Measurements from ENCODE around the gene PLS1. TPM values are rescaled to one million over a fixed set of nuclear protein-coding genes. Genes with fewer than 3 reads are reported as not detected.

PLS1 gene
- total RNA-seq, 1 experiment from 2014 or later = 2.1 TPM

DNA sequence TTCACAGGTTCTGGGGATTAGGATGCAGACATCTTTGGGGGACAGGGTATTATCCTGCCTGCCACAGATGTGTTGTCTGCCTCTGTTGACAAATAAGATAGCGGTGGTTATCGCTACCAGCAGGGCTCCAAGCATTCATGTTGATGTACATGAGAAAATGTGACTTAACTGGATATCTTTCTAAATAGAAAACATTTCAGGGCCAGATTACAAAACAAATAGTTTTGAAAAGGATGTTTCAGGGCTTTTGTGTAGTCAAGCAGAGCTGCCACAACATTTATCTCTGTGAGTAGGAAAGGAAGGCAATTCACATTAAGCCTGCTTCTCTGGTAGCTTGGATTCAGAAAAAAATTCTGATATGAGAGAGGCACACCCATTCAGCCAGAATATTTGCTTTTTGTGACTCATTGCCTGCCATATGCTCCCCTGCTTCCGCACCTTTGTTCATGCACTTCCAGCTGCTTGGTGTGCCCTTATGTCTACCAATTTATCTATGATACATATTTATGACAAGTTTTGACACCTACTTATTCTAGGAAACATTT lies 22.8 kb downstream of the PLS1 start:
- Histone ChIP-seq H3K36me3 (no peaks in the 10 kb centered on the region), H3K27me3 (peaks cover 26% of the 10 kb centered on the region), H3K4me3 (no peak overlapping the region), H3K9me3 (no peaks in the 10 kb centered on the region)
- no peak for DNase-seq

DNA sequence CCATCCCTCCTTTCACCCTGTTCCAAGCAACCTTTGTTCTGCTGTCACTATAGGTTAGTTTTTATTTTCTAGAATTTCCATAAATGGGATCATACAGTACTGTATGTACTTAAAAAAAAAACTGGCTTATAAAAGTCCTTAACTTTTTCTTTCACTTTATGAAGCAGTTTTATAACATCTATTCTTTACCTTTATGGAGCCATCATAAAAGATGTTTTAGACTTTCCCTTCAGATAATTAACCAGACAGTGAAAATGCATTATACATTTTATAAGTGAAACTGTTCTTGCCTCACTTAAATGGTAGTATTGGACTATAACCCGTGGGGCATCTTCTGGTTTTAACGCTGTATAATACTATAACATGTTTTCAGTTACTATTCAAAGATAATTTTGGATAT lies 26.2 kb downstream of the PLS1 start:
- H3K36me3 ChIP-seq = no peaks in the 10 kb centered on the region
- H3K4me3 ChIP-seq = no peak overlapping the region
- H3K9me3 ChIP-seq = no peaks in the 10 kb centered on the region
- H3K27me3 ChIP-seq = peaks cover 40% of the 10 kb centered on the region
- no peak for DNase-seq

DNA sequence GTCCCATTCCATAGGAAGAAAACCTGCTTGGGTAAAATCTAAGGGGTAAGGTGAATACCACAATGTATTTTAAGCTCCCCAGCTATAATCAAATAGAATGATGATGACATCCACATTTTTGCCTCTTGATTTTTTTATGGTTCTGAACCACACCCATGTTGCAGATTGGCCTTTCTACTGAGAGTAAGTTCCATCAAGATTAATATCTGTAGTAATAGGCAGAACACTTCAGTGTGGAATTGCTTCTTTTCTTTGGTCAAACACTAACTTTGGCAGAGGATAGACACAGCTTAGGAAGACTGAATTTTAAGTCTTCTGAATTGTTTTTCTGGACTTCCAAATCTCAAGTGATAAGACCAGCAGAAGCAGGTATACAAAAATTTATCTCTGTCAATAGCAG lies 27.0 kb downstream of the PLS1 start:
- H3K27me3 ChIP-seq = peaks cover 40% of the 10 kb centered on the region
- no peaks in the 10 kb centered on the region for H3K36me3 ChIP-seq
- H3K9me3 ChIP-seq = no peaks in the 10 kb centered on the region
- no peak overlapping the region for H3K4me3 ChIP-seq
- DNase-seq = no peak

DNA sequence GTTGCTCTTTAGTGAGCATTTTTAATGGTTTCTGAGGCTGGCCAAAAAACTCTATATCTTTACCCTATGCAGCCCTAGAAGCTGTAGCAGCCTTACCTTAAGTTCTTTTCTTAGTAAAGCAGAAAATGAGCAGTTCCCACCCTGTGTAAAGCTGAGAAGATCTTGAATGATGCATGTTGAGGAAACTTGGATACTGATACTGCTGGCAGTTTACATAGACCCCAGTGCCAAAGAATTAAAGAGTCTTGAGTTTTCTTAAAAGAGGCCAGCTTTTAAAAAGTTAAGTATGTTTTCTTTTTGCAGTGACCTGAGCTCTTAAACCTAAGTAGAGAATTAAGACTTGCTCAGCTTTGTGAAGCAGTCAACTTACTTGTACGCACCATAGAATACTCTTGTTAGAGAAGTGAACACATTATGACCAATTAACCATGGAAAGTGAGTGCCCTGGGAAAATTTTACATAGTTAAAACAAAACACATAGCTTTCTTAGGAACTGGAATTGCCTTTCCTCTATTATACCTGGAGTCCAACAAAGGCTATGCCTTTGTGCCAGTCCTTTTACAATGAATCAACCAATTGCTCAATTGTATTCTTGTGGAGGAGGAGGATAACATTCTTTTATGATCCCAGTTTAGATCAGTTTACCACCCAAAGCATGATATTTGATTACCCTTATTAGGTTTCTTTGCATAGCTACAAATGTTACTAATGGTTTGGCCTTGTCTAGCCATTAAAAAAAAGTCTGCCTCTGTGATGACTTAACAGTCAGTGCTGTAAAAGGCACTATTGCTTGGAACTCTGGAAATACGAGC lies 28.4 kb downstream of the PLS1 start:
- H3K36me3 ChIP-seq = no peaks in the 10 kb centered on the region
- DNase-seq = no peak
- H3K27me3 ChIP-seq = peaks cover 42% of the 10 kb centered on the region
- H3K4me3 ChIP-seq = no peak overlapping the region
- H3K9me3 ChIP-seq = no peaks in the 10 kb centered on the region

DNA sequence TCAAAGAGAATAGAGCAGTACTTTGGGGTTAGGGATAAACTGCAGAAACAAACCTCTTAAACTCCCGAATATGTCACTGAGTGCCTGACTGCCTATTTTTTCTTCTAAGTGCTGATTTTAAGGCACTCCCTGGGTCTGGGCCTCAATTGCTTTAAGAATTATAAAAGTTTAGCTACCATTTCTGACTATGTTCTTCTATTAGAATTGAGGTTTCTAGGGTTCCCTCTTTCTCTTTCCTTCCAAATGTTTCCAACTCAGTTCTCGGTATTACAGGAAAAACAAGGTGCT lies 28.9 kb downstream of the PLS1 start:
- Histone ChIP-seq H3K36me3 (no peaks in the 10 kb centered on the region), H3K9me3 (no peaks in the 10 kb centered on the region), H3K27me3 (peaks cover 42% of the 10 kb centered on the region), H3K4me3 (no peak overlapping the region)
- DNase-seq = no peak

DNA sequence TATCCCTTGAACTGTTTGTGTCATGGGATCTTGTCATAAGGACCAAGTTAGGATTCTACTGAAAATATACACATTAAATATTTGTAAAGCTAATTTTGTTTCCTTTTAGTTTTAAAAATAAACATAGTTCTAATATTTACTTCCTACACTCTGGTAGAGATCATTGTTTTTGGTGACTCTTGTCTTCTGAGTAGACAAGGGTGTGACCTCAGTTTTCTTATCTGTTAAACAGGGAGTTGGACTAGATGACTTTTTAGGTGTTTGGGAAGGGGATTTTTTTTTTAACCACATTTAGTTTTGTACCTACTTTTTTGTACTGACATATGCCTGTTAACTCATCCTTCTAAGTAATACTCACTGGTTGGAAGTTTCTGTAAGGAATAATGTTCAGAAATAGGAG lies 30.8 kb downstream of the PLS1 start:
- Histone ChIP-seq H3K9me3 (no peaks in the 10 kb centered on the region), H3K27me3 (peaks cover 36% of the 10 kb centered on the region), H3K36me3 (no peaks in the 10 kb centered on the region), H3K4me3 (no peak overlapping the region)
- DNase-seq = no peak

DNA sequence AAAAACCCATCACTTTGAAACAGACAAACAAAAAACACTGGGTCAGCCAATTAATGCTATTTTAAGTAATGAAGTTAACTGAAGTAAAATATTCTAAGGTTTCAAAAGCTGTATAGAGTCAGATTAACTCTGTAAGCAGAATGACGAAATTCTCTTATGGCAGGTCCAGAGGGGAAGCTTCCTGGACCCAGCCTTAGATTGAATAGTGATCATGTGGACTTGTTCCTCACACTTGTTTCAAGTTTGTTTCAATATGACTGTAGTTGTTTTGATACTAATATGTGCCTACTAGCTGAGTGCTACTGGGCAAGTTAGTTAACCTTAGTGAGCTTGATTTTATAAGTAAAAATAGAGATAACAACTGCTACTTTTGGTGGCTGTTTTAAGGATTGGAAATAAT lies 32.6 kb downstream of the PLS1 start:
- Histone ChIP-seq H3K27me3 (peaks cover 21% of the 10 kb centered on the region), H3K9me3 (no peaks in the 10 kb centered on the region), H3K4me3 (no peak overlapping the region), H3K36me3 (no peaks in the 10 kb centered on the region)
- no peak for DNase-seq

DNA sequence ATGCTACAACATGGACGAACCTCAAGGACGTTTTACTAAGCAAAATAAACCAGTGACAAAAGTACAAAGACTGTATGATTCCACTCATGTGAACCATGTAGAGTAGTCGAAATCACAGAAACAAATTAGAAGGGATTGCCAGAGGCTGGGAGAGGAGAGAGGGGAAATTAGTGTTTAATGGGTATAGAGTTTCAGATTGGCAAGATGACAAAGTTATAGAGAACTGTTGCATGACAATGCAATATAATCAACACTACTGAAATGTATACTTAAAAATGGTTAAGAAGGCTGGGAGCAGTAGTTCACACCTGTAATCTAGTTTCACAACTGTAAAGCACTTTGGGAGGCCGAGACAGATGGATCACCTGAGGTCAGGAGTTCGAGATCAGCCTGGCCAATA lies 36.9 kb downstream of the PLS1 start:
- Histone ChIP-seq H3K36me3 (no peaks in the 10 kb centered on the region), H3K4me3 (no peak overlapping the region), H3K27me3 (peaks cover 13% of the 10 kb centered on the region), H3K9me3 (no peaks in the 10 kb centered on the region)
- no peak for DNase-seq

DNA sequence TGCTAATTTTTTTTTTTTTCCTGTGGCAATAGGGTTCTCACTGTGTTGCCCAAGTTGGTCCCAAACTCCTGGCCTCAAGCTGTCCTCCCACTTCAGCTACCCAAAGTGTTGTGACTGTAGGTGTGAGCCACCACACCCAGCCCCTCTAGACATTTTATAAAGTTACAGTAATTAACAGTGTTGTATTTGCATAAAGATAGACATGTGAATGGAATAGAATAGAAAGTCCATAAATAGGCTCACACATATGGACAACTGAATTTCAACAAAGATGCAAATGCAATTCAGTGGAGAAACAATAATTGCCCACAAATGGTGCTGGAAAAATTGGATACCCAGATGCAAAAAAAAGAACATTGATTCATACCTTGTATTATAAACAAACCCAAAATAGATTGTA lies 39.9 kb downstream of the PLS1 start:
- Histone ChIP-seq H3K27me3 (peaks cover 11% of the 10 kb centered on the region), H3K9me3 (no peaks in the 10 kb centered on the region), H3K4me3 (no peak overlapping the region), H3K36me3 (no peaks in the 10 kb centered on the region)
- no peak for DNase-seq

DNA sequence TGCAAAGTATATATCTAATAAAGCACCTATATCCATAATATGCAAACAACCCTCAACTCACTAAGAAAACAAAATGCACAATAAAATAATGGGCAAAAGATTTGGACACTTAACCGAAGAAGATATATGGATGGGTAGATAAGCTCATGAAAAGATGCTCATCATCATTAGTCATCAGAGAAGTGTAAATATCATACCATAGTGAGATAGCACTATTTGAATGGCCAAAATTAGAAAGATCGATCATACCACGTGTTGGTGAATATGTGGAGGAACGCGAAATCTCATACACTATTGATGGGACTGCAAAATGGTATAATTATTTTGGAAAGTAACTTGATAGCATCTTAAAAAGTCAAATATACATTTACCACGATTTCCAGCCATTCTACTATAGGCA lies 40.5 kb downstream of the PLS1 start:
- no peak for DNase-seq
- Histone ChIP-seq H3K36me3 (no peaks in the 10 kb centered on the region), H3K9me3 (no peaks in the 10 kb centered on the region), H3K4me3 (no peak overlapping the region), H3K27me3 (peaks cover 11% of the 10 kb centered on the region)

DNA sequence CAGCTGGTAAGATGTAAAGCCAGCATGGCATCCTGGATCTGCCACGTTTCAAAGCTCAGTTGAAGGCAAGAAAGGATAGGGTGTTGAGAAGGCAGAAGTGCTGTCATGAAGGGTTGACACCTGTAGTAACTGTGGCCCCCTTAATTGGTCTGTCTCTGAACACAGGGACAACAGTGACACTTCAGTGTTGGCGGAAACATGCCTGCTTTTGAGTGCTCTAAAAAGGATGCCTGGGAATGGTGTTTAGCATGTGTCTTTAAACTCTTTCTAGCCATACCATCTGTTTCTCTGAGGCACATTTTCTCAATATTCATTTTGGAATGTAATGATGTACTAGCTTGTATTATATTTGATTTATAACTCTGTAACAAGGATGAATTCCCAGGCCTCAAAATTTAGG lies 42.1 kb downstream of the PLS1 start:
- peaks cover 11% of the 10 kb centered on the region for H3K27me3 ChIP-seq
- no peaks in the 10 kb centered on the region for H3K36me3 ChIP-seq
- H3K4me3 ChIP-seq = no peak overlapping the region
- DNase-seq = no peak
- H3K9me3 ChIP-seq = no peaks in the 10 kb centered on the region

DNA sequence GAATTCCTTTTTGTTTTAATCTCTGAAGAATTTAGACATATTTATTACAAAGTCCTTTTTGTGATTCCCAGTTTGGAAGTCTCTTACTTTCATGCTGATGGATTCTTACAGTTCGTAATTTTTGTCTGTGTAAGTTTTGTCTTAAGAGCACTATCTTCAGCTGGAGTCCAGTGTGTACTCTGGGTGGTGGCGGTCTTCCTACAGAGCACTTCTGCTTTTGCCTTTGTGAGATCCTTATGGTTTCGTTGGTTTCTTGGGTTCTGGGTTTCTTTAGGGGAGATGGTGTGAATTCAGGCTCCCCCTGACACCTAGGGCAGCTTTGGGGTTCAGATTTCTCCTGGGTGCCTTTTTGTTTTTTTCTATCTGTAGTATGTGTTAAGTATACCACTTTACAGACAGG lies 45.3 kb downstream of the PLS1 start:
- no peak for DNase-seq
- no peak overlapping the region for H3K4me3 ChIP-seq
- no peaks in the 10 kb centered on the region for H3K36me3 ChIP-seq
- no peaks in the 10 kb centered on the region for H3K9me3 ChIP-seq
- H3K27me3 ChIP-seq = no peaks in the 10 kb centered on the region; the same call in 1 of the 2 replicates

DNA sequence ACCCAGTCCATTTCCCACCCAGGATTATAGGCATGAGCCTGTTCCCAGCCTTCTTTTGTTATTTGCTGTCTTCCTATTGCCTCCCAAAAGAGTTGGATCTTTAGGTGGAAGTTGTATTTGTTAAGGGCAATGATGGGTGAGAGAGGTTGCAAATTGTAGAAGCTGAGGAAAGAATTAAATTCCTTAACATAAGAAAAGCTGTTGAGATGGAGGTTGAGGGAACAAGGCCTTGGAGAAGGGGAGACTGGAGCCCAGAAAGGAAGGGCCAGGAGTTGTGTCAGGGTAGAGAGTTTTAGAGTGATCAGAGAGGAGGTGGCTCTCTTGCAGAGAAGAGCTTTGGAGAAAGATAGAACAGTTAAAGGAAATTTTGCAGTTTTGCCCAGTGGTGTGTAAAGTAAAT lies 46.8 kb downstream of the PLS1 start:
- H3K9me3 ChIP-seq = no peaks in the 10 kb centered on the region
- H3K27me3 ChIP-seq = no peaks in the 10 kb centered on the region
- no peak overlapping the region for H3K4me3 ChIP-seq
- no peaks in the 10 kb centered on the region for H3K36me3 ChIP-seq
- DNase-seq = no peak

DNA sequence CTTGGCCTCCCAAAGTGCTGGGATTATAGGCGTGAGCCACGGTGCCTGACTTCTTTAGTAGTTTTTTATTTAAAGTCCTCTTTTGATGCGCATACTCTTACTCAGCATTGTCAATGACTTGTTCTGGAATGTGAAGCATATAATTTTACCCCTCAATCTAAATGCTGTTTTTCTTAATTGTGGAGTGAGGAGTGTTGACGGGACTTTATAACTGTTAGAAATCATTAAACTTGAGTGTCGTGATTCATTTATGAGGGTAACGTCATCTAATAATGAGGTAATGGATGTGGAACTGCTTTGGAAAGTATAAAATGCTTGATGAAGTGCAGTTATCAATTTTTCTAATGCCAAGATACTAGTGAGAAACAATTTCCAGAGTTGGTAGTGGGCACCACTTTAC lies 48.3 kb downstream of the PLS1 start:
- Histone ChIP-seq H3K27me3 (no peaks in the 10 kb centered on the region), H3K36me3 (no peaks in the 10 kb centered on the region), H3K4me3 (no peak overlapping the region), H3K9me3 (no peaks in the 10 kb centered on the region)
- DNase-seq = no peak

DNA sequence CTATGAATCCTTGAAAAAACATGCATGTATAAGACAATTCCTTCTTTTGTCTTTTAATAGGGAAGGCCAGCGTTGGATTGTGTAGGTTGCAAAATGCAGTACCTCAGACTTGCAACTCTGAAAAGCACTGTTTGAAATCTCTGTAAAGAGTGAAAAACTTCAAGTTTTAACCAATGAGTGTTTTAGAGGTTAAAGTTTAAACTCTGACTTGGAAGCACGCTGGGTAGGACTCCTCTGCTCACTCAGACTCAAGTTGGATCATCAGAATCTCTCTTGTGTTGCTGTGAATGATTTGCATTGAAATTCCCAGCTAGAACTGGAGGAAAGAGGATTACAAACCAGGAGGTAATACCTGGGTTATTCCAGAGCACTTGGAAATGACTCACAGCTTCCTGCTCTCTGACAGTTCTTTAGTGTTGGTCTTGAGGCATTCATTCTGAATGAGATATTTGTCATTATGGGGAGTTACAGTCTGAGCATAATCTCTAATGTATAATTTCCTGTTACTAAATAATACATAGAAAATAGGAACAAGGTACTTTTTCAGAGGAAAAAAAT lies 49.1 kb downstream of the PLS1 start:
- no peaks in the 10 kb centered on the region for H3K9me3 ChIP-seq
- H3K36me3 ChIP-seq = no peaks in the 10 kb centered on the region
- no peak for DNase-seq

DNA sequence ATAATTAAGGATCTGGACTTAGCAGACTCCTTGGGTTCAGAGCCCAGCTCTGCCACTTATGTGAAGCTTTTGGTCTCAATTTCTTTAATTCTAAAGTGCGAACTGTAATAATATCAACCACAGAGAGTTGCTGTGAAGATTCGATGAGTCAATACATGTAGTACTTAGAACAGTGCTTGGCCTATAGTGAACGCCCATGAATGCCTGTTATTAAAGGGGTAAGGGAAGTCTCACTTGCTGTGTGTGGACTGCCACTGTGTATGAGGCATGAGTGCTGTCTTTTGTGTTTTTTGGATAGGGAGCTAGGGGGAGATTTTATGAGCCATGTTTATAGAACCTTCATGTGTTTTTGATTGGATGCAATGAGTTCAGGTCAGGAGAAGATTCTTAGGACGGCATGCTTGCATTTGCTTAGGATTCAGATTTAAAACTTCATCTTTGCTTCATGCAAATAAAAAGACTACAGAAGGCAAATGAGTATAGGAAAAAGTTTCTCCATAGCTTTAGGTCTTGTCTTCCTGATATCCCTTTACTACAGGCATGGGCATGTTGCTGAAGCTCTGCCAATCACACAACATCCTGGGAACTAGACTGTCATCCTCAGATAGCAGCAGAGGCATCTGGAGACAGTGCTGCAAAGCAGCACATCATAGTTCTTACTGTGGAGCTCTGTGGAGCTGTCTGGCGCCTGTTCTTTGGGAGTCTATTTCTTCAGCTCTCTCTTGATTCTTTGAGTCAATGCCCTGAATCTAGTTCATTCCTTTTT lies 50.0 kb downstream of the PLS1 start:
- H3K9me3 ChIP-seq = no peaks in the 10 kb centered on the region
- no peak for DNase-seq
- H3K4me3 ChIP-seq = no peak overlapping the region
- no peaks in the 10 kb centered on the region for H3K36me3 ChIP-seq
- no peaks in the 10 kb centered on the region for H3K27me3 ChIP-seq

More for the DNA sequence above, 49.1 kb downstream of the PLS1 start:
- H3K4me3 ChIP-seq = no peak overlapping the region
- no peaks in the 10 kb centered on the region for H3K27me3 ChIP-seq

DNA sequence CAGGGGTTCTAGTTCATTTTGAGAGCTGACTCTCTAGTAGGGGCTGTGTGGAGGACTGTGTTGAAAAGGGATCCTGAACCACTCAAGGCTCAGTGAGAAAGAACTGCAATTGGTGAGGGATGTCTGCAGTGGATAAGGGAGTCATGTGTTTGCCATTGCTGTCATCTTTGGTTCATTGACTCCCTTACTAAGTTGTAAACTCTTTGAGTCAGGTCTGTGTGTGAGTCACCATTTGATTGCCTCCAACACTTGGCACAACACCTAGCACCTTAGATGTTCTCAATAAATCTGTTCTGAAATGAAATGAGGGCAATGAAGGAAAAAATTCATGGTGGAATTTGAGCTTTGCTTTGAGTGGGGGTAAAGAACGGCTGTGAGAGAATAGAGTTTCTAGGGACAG lies 51.7 kb downstream of the PLS1 start:
- Histone ChIP-seq H3K9me3 (no peaks in the 10 kb centered on the region), H3K36me3 (no peaks in the 10 kb centered on the region), H3K4me3 (no peak overlapping the region), H3K27me3 (no peaks in the 10 kb centered on the region)
- peak; percentile 26 for DNase-seq

DNA sequence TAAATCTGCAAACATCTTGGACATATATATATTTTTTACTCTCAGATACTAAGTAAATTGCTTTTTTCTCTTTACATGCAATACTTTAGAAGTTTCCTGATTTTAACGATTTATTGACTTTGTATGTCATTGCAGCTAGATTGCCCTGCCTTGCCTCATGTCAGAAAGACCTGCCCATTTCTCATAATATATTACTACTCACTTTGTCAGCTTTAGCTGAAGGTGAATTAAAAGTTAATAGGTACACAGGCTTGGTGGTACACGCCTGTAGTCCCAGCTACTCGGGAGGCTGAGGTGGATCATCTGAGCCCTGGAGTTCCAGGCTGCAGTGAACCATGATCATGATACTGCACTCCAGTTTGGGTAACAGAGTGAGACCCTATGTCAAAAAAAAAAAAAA lies 52.8 kb downstream of the PLS1 start:
- no peaks in the 10 kb centered on the region for H3K9me3 ChIP-seq
- no peaks in the 10 kb centered on the region for H3K27me3 ChIP-seq
- no peak for DNase-seq
- no peaks in the 10 kb centered on the region for H3K36me3 ChIP-seq
- no peak overlapping the region for H3K4me3 ChIP-seq
